ENCODE measurements around the gene FSTL4.

Gene FSTL4

DNA sequence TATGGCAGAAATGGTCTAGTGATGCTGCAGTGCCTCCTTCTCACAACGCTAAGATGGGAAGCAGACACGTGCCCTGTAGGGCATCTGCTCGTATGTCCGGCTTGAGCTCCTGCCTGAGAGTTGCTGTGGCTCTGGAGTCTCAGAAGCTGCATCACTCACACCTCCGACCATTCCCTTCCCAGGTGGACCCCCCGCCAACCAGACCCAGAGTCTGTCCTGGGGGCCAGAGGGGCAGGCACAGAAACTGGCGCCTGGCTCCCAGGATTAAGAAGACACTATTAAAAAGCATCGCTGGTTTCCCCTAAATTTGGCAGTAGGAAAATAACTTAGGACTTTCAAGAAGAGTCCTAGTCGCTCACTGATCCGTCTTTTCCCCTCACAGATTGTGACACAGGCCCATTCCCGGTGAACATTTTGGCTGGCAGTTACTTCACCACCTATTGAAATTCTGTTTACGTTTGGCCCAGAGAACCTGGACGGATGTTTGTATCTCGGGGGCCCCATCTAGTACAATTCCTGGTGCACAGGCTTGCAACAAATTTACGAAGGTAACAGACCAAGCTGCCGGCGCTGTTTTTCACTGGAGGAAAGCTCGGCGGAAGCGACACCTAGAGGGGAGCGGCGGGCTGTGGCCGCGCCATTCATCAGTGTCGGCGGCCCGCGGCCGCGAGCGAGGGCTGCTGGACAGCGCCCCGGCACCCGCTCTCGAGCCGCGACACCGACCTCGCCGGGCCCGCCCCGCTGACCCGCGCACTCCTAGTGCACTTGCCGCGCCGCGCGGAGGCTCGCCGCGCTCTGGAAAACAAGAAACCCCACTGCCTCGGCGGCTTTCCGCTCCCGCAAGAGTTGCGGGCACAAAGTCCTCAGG, 1.6 kb downstream of the FSTL4 start:
- DNase-seq (ENCODE audit: low read depth): peak; percentile 49

DNA sequence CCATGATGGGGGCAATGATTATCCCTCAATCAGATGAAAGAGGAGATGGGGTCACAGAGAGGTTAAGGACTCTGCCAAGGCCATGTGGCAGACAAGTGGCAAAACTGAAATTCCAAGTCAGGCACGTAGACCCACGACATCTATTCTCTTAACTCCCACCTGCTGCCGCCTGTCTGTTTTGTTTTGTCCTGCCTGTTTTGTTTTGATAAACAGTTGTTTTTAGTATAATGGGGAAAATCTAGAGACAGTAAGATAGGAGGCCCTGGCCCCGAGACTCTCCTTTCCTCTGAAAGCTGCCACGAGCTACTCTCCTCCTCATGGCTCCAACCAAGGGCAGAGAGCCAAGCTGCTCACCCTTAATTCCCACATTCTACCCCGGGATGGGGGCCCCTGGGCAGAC, 4.9 kb downstream of the FSTL4 start:
- DNase-seq (ENCODE audit: low read depth): no peak

DNA sequence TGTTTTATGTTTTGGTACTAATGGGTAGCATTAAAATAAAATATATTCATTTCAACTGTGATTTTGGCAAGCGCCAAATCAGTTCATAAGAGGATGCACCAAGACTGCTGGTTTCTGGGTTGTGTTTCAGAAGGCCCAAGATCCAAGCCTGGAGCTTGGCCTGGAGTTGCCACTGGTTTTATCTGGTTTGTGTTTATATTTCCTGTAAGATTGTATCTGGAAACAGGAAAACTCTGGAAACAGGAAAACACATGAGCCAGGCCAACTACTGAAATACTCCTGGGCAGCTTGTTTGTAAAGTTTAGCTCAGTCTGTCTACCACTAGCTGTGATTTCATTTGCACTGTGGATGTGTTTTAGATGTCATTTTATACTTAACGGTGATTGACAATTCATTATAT, 5.5 kb downstream of the FSTL4 start:
- no peak for DNase-seq (ENCODE audit: low read depth)

GRCh38 chr5:133605323-133605722, 7.0 kb downstream of the FSTL4 start:
- DNase-seq (ENCODE audit: low read depth): no peak

- DNase-seq (ENCODE audit: low read depth): no peak
These were observed 8.6 kb downstream of the FSTL4 start for GRCh38 chr5:133603711-133604110.

- DNase-seq (ENCODE audit: low read depth): no peak
These were observed 9.4 kb downstream of the FSTL4 start for GRCh38 chr5:133602835-133603380.

GRCh38 chr5:133599600-133599999, 12.7 kb downstream of the FSTL4 start:
- no peak for DNase-seq (ENCODE audit: low read depth)

- DNase-seq (ENCODE audit: low read depth): no peak
These were observed 13.3 kb downstream of the FSTL4 start for GRCh38 chr5:133599044-133599443.

- DNase-seq (ENCODE audit: low read depth): no peak
These were observed 16.3 kb downstream of the FSTL4 start for GRCh38 chr5:133596049-133596448.

DNA sequence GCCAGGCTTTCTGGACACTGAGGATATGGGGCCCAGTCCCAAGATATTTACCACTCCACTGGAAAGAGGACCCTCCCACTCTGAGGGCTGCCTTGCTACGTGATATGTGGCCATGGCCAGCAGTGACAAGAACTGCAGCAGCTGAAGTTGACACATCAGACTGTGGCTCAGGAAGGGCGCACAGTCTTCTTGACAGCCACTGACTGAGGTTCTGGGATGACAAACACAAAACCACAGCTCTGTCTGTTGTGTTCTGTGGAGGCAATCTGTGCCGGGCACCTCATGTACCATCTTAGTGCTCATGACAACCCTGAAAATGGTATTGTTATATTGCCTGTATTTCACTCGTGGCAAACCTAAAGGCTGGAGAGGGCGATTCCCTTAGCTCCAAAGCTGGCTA, 16.9 kb downstream of the FSTL4 start:
- DNase-seq (ENCODE audit: low read depth): no peak

- DNase-seq (ENCODE audit: low read depth): no peak
These were observed 23.1 kb downstream of the FSTL4 start for GRCh38 chr5:133589286-133589685.

DNA sequence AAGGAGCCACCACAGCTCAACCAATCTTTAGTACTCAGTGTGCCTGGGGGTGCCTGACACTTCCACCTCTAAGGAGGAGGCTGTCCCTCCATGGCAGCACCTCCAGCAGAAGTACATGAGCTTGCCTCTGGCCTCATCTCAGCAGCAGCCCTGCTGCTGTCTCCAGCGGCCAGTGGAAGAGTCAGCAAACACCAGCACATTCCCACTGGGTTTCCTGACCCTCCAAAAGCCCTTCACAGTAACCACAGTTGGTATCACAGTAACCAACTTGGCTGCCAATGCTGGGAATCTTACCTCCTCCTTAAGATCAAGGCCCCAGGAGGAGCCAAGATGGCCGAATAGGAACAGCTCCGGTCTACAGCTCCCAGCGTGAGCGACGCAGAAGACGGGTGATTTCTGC, 29.4 kb downstream of the FSTL4 start:
- no peak for DNase-seq (ENCODE audit: low read depth)

GRCh38 chr5:133581918-133582317, 30.4 kb downstream of the FSTL4 start:
- DNase-seq (ENCODE audit: low read depth): no peak

DNA sequence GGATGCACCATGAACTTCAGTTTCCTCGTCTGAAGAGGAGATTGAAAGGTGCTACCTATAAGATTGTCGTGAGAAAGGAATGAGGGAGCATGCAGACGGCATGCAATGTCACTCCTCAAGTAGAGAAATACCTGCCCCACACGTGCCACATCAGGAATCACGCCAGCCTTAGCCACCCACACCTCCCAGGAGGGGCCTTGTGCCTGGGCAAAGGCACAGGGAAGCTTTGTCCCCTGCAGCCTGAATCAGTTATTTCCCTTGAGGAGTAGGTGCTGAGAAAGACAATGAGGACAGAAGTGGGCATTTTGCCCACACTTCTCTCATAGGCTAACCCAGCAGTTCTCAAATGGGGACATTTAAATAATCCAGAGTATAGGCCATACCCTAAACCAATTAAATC, 31.0 kb downstream of the FSTL4 start:
- DNase-seq (ENCODE audit: low read depth): no peak

GRCh38 chr5:133580618-133581017, 31.7 kb downstream of the FSTL4 start:
- no peak for DNase-seq (ENCODE audit: low read depth)

DNA sequence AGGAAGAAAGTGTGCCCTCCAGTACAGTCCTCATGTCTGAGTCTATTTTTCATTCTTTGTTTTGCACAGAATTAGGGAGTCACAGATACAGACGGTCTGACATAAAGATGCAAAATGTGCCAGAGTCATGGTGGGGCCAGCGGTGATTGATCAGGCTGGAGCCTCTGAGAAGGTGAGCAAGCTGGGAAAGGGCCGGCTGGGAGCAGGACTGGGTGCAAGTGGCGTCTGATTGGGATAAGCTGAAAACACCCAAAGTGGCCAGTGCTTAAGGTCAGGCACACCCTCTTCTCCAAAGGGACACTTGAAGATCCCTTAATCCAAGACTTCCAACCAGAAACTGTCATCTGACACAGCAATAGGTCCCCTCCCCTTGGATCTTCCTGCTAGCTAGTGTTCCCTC, 32.6 kb downstream of the FSTL4 start:
- no peak for DNase-seq (ENCODE audit: low read depth)

DNA sequence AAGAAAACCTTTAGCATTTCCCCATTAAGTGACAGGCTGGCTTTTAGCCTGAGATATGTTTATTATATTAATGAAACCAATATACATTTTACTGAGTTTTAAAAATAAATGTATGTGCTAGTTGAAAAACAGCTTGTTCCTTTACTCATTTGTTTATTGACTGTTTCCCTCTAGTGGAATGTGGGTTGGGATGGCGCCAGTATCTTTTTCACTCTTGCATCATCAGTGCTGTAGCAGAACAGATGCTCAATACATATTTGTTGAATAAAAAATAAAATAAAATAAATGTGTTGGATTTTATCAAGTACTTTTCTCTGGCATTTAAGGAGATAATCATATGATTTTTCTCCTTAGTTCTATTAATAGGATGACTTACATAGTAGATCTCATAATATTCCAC, 43.0 kb downstream of the FSTL4 start:
- DNase-seq (ENCODE audit: low read depth): peak; percentile 4

DNA sequence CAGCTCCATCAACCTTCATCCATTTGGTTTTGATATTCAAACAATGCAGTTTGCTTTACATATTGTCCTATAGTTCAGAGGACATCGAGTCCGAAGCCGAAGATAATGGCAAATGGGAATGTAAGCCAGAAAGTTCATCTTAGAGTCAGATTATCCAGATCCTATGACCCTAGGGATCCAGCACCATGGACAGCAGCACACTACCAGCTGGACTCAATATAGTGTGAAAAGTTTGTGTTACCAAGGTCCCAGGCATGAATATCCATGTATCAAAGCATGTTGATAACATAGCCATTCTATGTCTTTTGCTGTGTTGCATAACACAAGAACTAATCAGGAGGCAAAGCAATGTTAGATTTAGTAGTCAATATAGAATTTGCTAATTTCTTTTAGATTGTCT, 46.3 kb downstream of the FSTL4 start:
- DNase-seq (ENCODE audit: low read depth): peak; percentile 48

GRCh38 chr5:133564921-133565565, 47.3 kb downstream of the FSTL4 start:
- no peak for DNase-seq (ENCODE audit: low read depth)

- no peak for DNase-seq (ENCODE audit: low read depth)
These were observed 49.8 kb downstream of the FSTL4 start for GRCh38 chr5:133562554-133562953.

DNA sequence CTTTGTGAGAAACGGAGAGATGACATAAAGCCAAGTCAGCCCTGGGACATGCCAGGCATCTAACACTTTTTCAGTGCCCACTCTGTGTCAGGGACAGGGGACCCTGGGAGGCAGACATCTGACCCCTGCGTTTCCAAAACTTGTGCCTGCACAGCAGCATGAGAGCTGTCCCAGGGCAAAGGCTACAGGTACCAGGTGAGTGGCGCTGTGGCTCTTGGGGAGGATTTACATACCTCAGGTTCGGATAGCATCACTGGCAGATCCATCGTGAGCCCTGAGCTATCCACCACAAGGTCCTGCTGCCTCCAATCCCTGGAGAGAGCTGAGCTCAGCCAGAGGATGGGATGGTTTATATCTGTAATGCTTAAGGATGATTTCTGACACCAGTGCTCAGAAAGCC, 52.4 kb downstream of the FSTL4 start:
- DNase-seq (ENCODE audit: low read depth): no peak

- no peak for DNase-seq (ENCODE audit: low read depth)
These were observed 55.8 kb downstream of the FSTL4 start for GRCh38 chr5:133556551-133556950.

GRCh38 chr5:133554279-133554678, 58.1 kb downstream of the FSTL4 start:
- DNase-seq (ENCODE audit: low read depth): no peak
